ENCODE measurements around the gene DCP1B. TPM values are rescaled to one million over a fixed set of nuclear protein-coding genes. Genes with fewer than 3 reads are reported as not detected.

Gene DCP1B
- total and polyA plus RNA-seq, 7 donors, result 1.7 to 13.8 (median 9.9) TPM

- 41 to 47% (median 45%) methylated on average over 12 of the region's 12 CpGs for WGBS, 3 donors
- Histone ChIP-seq H3K4me3 (no peak overlapping the region), H3K27ac (no peak overlapping the region), H3K4me1 (peaks cover 3% of the 10 kb centered on the region), H3K27me3 (ENCODE audit: insufficient read depth in 3 of 3, low read length in 2 of 3) (peaks cover 0 to 9% (median 0%) of the 10 kb centered on the region in 3 donors), H3K36me3 (ENCODE audit: insufficient read depth in 1 of 2, low read depth in 1 of 2) (no peaks in the 10 kb centered on the region), H3K9me3 (no peaks in the 10 kb centered on the region)
- intact Hi-C loops (cut with DNase I), result no loop called here
- DNase-seq (no peak), ATAC-seq (no peak)
- TF ChIP-seq CTCF (IDR thresholded peaks at IDR 0.05), result no peak
Measured at GRCh38 chr12:2017546-2018337, 13.5 kb upstream of the DCP1B start.

GRCh38 chr12:2016862-2017545 is 12.7 kb upstream of the DCP1B start:
- DNase-seq (no peak), ATAC-seq (no peak)
- Histone ChIP-seq H3K36me3 (ENCODE audit: insufficient read depth in 1 of 2, low read depth in 1 of 2) (no peaks in the 10 kb centered on the region), H3K27ac (no peak overlapping the region), H3K9me3 (no peaks in the 10 kb centered on the region), H3K4me1 (peaks cover 3% of the 10 kb centered on the region), H3K27me3 (ENCODE audit: insufficient read depth in 3 of 3, low read length in 2 of 3) (peaks cover 0 to 9% (median 0%) of the 10 kb centered on the region in 3 donors), H3K4me3 (no peak overlapping the region)
- no peak for TF ChIP-seq CTCF (IDR thresholded peaks at IDR 0.05)
- 87 to 90% (median 89%) methylated on average over 9 of the region's 9 CpGs for WGBS, 3 donors
- intact Hi-C loops (cut with DNase I), result no loop called here

- Histone ChIP-seq H3K9me3 (no peaks in the 10 kb centered on the region), H3K4me1 (peaks cover 3% of the 10 kb centered on the region), H3K27ac (peak overlapping the region; percentile 1), H3K27me3 (ENCODE audit: insufficient read depth in 3 of 3, low read length in 2 of 3) (no peaks in the 10 kb centered on the region), H3K36me3 (ENCODE audit: insufficient read depth in 1 of 2, low read depth in 1 of 2) (no peaks in the 10 kb centered on the region), H3K4me3 (no peak overlapping the region)
- ATAC-seq (no peak), DNase-seq (no peak)
- TF ChIP-seq CTCF (IDR thresholded peaks at IDR 0.05), result no peak
- intact Hi-C loops (cut with DNase I), result no loop called here
- 63 to 71% (median 70%) methylated on average over 4 of the region's 4 CpGs for WGBS, 3 donors
Measured at GRCh38 chr12:2014231-2014630, 10.0 kb upstream of the DCP1B start.

GRCh38 chr12:2013527-2014223 is 9.4 kb upstream of the DCP1B start:
- H3K27ac ChIP-seq, result peak overlapping the region; percentile 1
- peaks cover 3% of the 10 kb centered on the region for H3K4me1 ChIP-seq
- intact Hi-C loops (cut with DNase I), result no loop called here

More at GRCh38 chr12:2013527-2014223, 9.4 kb upstream of the DCP1B start:
- 30 to 41% (median 36%) methylated on average over 4 of the region's 4 CpGs for WGBS, 3 donors
- TF ChIP-seq CTCF (IDR thresholded peaks at IDR 0.05), result no peak
- Histone ChIP-seq H3K27me3 (ENCODE audit: insufficient read depth in 3 of 3, low read length in 2 of 3) (peaks cover 0 to 2% (median 0%) of the 10 kb centered on the region in 3 donors), H3K4me3 (no peak overlapping the region), H3K36me3 (ENCODE audit: insufficient read depth in 1 of 2, low read depth in 1 of 2) (no peaks in the 10 kb centered on the region), H3K9me3 (no peaks in the 10 kb centered on the region)
- ATAC-seq (no peak), DNase-seq (no peak)
